Ascending aorta (tissue), 2 donors: ENCODE results near the gene PPP4R4. TPM values are rescaled to one million over a fixed set of nuclear protein-coding genes. Genes with fewer than 3 reads are reported as not detected.
"Not testable (repeated sequence)": the region's sequence is repeated elsewhere in the genome, so short reads cannot be mapped to it uniquely, and the experiment has no call there.

ENCODE experiments used
- DNase-seq, 2 donors: peaks; one replicate each; pipeline ENCODE4 v3.0.0-alpha.2; 2019; ENCODE audit warnings: low spot score in 2 of 2
- H3K27ac ChIP-seq, 2 donors: fragments of 200-600 bp; sonication (generic); one replicate each; pipeline ENCODE4 v1.5.1; 2016 to 2017; ENCODE audit warnings: mild to moderate bottlenecking in 1 of 2
- H3K27me3 ChIP-seq: fragments of 200-600 bp; sonication (generic); one replicate; pipeline ENCODE4 v1.5.1; 2017
- H3K36me3 ChIP-seq, 2 donors: fragments of 200-600 bp; sonication (generic); one replicate each; pipeline ENCODE4 v1.5.1; 2016
- H3K4me1 ChIP-seq, 2 donors: fragments of 200-600 bp; sonication (generic); one replicate each; pipeline ENCODE4 v1.5.1; 2016 to 2017; ENCODE audit warnings: mild to moderate bottlenecking in 1 of 2
- H3K4me3 ChIP-seq, 2 donors: fragments of 200-600 bp; sonication (generic); one replicate each; pipeline ENCODE4 v1.5.1; 2016 to 2017; ENCODE audit warnings: mild to moderate bottlenecking in 1 of 2
- H3K9me3 ChIP-seq, 2 donors: fragments of 200-600 bp; sonication (generic); one replicate each; pipeline ENCODE4 v1.5.1; 2016
- CTCF ChIP-seq, 3 experiments: fragments of 200-600 bp in 2 of 3; fragments of 450-650 bp in 1 of 3; sonication (generic) in 2 of 3; IDR thresholded peaks; one replicate each; pipeline ENCODE4 v1.5.1; 2016 to 2019; ENCODE audit warnings: antibody characterized with exemption in 3 of 3, mild to moderate bottlenecking in 1 of 3, moderate library complexity in 1 of 3
- intact Hi-C: fragments of 100-400 bp; cut with DNase I; formaldehyde crosslinking; loops from one replicate; pipeline ENCODE4 v1.15.1; 2023
- total RNA-seq: library from RNA; depleted of rRNA; stranded (reverse); fragments of >200 nt; gene quantifications from one replicate; pipeline ENCODE4 v1.1.0, GENCODE V29; 2016

PPP4R4 gene
- total RNA-seq, 1 donor from 2014 or later = not detected

DNA sequence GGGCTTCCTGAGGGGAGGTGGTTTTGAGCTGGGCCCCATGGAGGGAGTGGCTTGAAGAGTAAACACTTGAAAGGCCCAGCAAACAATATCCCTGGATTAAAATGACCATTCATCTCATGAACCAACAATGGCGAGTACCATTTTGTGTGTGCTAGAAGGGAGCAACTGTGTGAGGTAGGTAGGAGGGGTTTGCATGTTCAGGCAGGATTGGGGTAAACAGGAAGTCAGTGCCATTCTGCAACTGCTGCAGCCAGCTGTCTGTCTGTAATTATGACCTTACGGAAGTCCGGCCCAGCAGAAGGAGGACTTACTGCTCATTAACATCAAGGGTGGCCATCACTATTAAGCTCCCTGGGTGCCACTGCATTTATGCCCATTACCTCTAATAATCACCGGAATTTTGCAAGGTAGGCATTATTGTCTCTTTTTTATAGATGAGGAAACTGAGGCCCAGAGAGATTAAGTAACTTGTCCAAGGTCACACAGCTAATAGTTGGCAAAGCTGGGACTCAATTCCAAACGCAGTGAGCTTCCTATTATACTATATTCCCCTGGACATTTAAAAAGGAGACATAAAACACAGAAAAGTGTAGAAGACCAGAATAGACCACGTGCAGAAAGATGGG, 28.1 kb upstream of the PPP4R4 start:
- Histone ChIP-seq H3K36me3 (no peaks in the 10 kb centered on the region), H3K4me1 (no peaks in the 10 kb centered on the region), H3K27ac (no peak overlapping the region), H3K4me3 (no peak overlapping the region), H3K27me3 (no peaks in the 10 kb centered on the region), H3K9me3 (no peaks in the 10 kb centered on the region)
- TF ChIP-seq CTCF (IDR thresholded peaks at IDR 0.05) = no peak
- intact Hi-C loops = no loop called here
- no peak for DNase-seq

DNA sequence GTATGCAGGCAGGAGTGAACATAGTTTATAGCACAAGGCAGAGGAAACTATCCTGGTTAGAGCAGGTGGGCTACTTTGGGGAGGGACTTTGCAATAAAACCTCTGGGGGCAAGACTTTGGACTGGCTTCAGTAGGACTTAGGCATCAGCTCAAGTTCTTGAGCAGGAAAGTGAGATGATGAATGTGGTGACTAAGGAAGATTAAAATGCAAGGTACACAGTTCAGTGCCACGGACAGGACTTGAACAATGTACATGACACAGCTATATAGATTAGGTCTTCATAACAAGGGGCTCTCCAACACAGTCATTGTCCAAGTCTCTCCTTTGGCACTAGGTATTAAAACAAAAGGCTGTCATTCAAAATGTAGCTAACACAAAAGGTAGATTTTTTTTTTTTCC, 21.4 kb upstream of the PPP4R4 start:
- TF ChIP-seq CTCF (IDR thresholded peaks at IDR 0.05) = no peak
- Histone ChIP-seq H3K9me3 (no peaks in the 10 kb centered on the region), H3K36me3 (no peaks in the 10 kb centered on the region), H3K27ac (no peak overlapping the region), H3K4me1 (no peaks in the 10 kb centered on the region), H3K4me3 (no peak overlapping the region), H3K27me3 (no peaks in the 10 kb centered on the region)
- intact Hi-C loops = no loop called here
- DNase-seq = no peak

- intact Hi-C loops = no loop called here
- no peak for DNase-seq
Observed at GRCh38 chr14:94153750-94154342, 20.3 kb upstream of the PPP4R4 start.

DNA sequence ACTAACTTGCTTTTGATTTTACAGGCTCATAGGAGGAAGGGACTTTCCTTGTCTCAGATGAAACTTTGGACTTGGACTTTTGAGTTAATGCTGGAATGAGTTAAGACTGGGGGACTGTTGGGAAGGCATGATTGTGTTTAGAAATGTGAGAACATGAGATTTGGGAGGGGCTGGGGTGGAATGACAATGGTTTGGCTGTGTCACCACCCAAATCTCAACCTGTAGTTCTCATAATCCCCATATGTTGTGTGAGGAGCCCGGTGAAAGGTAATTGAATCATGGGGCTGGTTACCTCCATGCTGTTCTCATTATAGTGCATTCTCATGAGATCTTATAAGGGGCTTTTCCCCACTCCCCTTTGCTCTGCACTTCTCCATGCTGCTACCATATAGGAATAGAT, 18.0 kb upstream of the PPP4R4 start:
- H3K4me1 ChIP-seq, H3K36me3 ChIP-seq, DNase-seq, H3K4me3 ChIP-seq, H3K9me3 ChIP-seq, intact Hi-C loops, H3K27me3 ChIP-seq, H3K27ac ChIP-seq: not testable (repeated sequence)

More at GRCh38 chr14:94153750-94154342, 20.3 kb upstream of the PPP4R4 start:
- H3K4me1 ChIP-seq = no peaks in the 10 kb centered on the region
- no peaks in the 10 kb centered on the region for H3K36me3 ChIP-seq
- TF ChIP-seq CTCF (IDR thresholded peaks at IDR 0.05) = no peak
- no peak overlapping the region for H3K4me3 ChIP-seq
- no peak overlapping the region for H3K27ac ChIP-seq
- H3K27me3 ChIP-seq = no peaks in the 10 kb centered on the region
- no peaks in the 10 kb centered on the region for H3K9me3 ChIP-seq

- no peak for DNase-seq
- intact Hi-C loops = no loop called here
- Histone ChIP-seq H3K4me3 (no peak overlapping the region), H3K27me3 (no peaks in the 10 kb centered on the region), H3K36me3 (no peaks in the 10 kb centered on the region), H3K27ac (no peak overlapping the region), H3K9me3 (no peaks in the 10 kb centered on the region), H3K4me1 (no peaks in the 10 kb centered on the region)
- no peak for TF ChIP-seq CTCF (IDR thresholded peaks at IDR 0.05)
Observed at GRCh38 chr14:94157197-94157596, 16.9 kb upstream of the PPP4R4 start.

- DNase-seq = no peak
- Histone ChIP-seq H3K27me3 (no peaks in the 10 kb centered on the region), H3K4me1 (no peaks in the 10 kb centered on the region), H3K9me3 (no peaks in the 10 kb centered on the region), H3K27ac (no peak overlapping the region), H3K4me3 (no peak overlapping the region), H3K36me3 (no peaks in the 10 kb centered on the region)
- intact Hi-C loops = no loop called here
- TF ChIP-seq CTCF (IDR thresholded peaks at IDR 0.05) = no peak
Observed at GRCh38 chr14:94158239-94158883, 15.8 kb upstream of the PPP4R4 start.
